ENCODE results near the gene TRIM14. TPM values are rescaled to one million over a fixed set of nuclear protein-coding genes. Genes with fewer than 3 reads are reported as not detected.

TRIM14 gene
- total and polyA plus RNA-seq, 2 of the 4 experiments (the other 2 are of a cell fraction), result 3.0 to 8.5 TPM

DNA sequence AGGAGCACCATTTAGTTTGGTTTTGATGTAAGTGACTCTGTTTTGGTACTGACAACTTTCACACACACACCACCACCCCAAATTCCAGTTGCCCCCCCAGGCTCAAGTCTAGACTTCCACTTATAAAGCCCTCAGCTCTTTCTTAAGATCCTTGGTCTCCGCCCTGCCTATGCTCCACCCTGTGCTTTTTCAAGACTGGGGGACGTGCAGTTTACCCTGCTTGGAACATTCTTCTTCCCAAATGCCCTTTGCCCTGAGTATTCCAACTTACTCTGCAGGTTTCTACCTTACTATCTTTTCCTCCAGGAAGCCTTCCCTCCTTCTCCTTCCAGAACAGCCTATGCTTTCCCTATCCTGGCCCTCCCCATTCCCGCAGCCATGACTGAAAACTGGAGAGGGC, 1.5 kb upstream of the TRIM14 start:
- Histone ChIP-seq H3K4me2 (ENCODE audit: low read depth, low read length) (no peak overlapping the region), H3K56ac (ENCODE audit: extremely low read depth, insufficient read depth, low read length) (no peak overlapping the region), H4K8ac (ENCODE audit: low read depth in 2 of 2, low read length in 2 of 2) (no peak overlapping the region), H3K18ac (ENCODE audit: low read depth, low read length) (no peak overlapping the region), H3K4me3 (ENCODE audit: insufficient read depth, low read depth, low read length) (no peak overlapping the region), H2AK5ac (ENCODE audit: low read depth, low read length) (no peak overlapping the region), H3K36me3 (ENCODE audit: control insufficient read depth, insufficient read depth, low read length) (no peaks in the 10 kb centered on the region), H3K4me1 (ENCODE audit: control insufficient read depth, insufficient read depth, low read length) (no peaks in the 10 kb centered on the region), H2BK120ac (ENCODE audit: low read depth, low read length) (no peak overlapping the region), H3K79me1 (ENCODE audit: low read depth in 1 of 2, low read length in 2 of 2) (peaks cover 5 to 15% of the 10 kb centered on the region in 2 experiments; a peak in 2 of 4 replicates), H2AK9ac (replicated peaks; ENCODE audit: low read depth, low read length, poor library complexity) (no peak overlapping the region), H4K20me1 (ENCODE audit: insufficient read depth, low read length) (no peaks in the 10 kb centered on the region), H3K9ac (ENCODE audit: low read depth, low read length) (no peak overlapping the region), H2BK5ac (ENCODE audit: low read depth, low read length, poor library complexity, severe bottlenecking) (no peak overlapping the region), H4K91ac (ENCODE audit: insufficient read depth, low read depth, low read length) (no peak overlapping the region), H3K27ac (ENCODE audit: insufficient read depth, low read length) (no peak overlapping the region), H3K14ac (replicated peaks; ENCODE audit: low read depth, low read length) (no peak overlapping the region), H3K4ac (ENCODE audit: low read depth, low read length) (no peak overlapping the region), H3K9me3 (ENCODE audit: control insufficient read depth, insufficient read depth, low read length) (no peaks in the 10 kb centered on the region), H2BK20ac (ENCODE audit: low read depth, low read length) (no peak overlapping the region), H3K27me3 (ENCODE audit: control insufficient read depth, insufficient read depth, low read length) (no peaks in the 10 kb centered on the region), H3K9me1 (ENCODE audit: insufficient read depth, low read length) (peaks cover 3% of the 10 kb centered on the region; the same call in 1 of the 2 replicates), H2AFZ (replicated peaks; ENCODE audit: low read length, poor library complexity) (no peak overlapping the region), H3K23ac (ENCODE audit: low read depth, low read length) (no peak overlapping the region), H4K5ac (ENCODE audit: low read depth, low read length) (no peak overlapping the region), H2BK15ac (ENCODE audit: low read depth, low read length) (no peak overlapping the region)
- CTCF ChIA-PET, result interaction anchor here (0.8 to 1.1 kb wide), 2 partner anchors 12 to 41 kb away, joined by 3 read pairs; no protein-coding TSS in a partner anchor
- no peak for DNase-seq
- no peak for TF ChIP-seq MAZ (IDR thresholded peaks at IDR 0.05; ENCODE audit: borderline replicate concordance, low read depth, low read length)
- TF ChIP-seq CTCF (conservative IDR thresholded peaks at IDR 0.05; ENCODE audit: low read depth, low read length), result no peak
- no peak for TF ChIP-seq POLR2A (IDR thresholded peaks at IDR 0.05; ENCODE audit: low read depth, low read length)
- ATAC-seq (ENCODE audit: low read depth), result no peak
- dilution Hi-C loops (cut with HindIII; ENCODE audit: low sequenced_read_pairs, unreplicated experiment) (no loop called here), in situ Hi-C loops (cut with MboI; ENCODE audit: low sequenced_read_pairs) (no loop called here), intact Hi-C loops (cut with micrococcal nuclease) (no loop called here)
- POLR2A ChIA-PET (ENCODE audit: unreplicated experiment), result no interaction called here
- WGBS, 2 experiments (ENCODE audit: extremely low coverage in 2 of 2, insufficient read length in 1 of 2), result 86% methylated on average over 2 of the region's 3 CpGs; no CpG with 5 or more reads in 1 of the 2 experiments
- BruUV-seq (replicated peaks), result no TSS peak

Data from IMR-90 (cell line).